OCI-LY7 (cell line): ENCODE results near the gene USPL1. TPM values are rescaled to one million over a fixed set of nuclear protein-coding genes. Genes with fewer than 3 reads are reported as not detected.

Experiments
- BruUV-seq: library from RNA; stranded (reverse); fragments of 400-500 nt; replicated peaks from 2 replicates; lab custom pipeline; 2021; lab: Mats Ljungman, UMichigan
- CTCF ChIA-PET: fragments of 300-600 bp; sonication (Branson Sonifier 250); formaldehyde crosslinking; loops from one replicate; lab custom pipeline; 2022; ENCODE audit warnings: antibody characterized with exemption; ENCODE audit not compliant: unreplicated experiment; lab: Charles Lee
- POLR2A ChIA-PET: fragments of 300-600 bp; sonication (Branson Sonifier 250); formaldehyde crosslinking; loops from one replicate; lab custom pipeline; 2022; ENCODE audit warnings: antibody characterized with exemption; lab: Charles Lee
- DNase-seq: peaks from one replicate; pipeline ENCODE4 v3.0.0-alpha.2; 2015; ENCODE audit warnings: low spot score
- H2AFZ ChIP-seq: fragments of 200-600 bp; sonication (generic), shearing (Covaris generic); 2 replicates; pipeline ENCODE4 v1.6.1; 2014; ENCODE audit warnings: mild to moderate bottlenecking, antibody characterized with exemption, low read length, moderate library complexity
- H3K27ac ChIP-seq: fragments of 200-600 bp; sonication (generic); 2 replicates; pipeline ENCODE4 v1.5.1; 2014; ENCODE audit warnings: mixed run types, low read depth, mild to moderate bottlenecking, moderate library complexity, low read length, inconsistent platforms; ENCODE audit not compliant: poor library complexity, severe bottlenecking
- H3K36me3 ChIP-seq: fragments of 200-600 bp; sonication (generic); 2 replicates; pipeline ENCODE4 v1.6.1; 2014; ENCODE audit warnings: mild to moderate bottlenecking, antibody characterized with exemption, low read length, moderate library complexity, mixed read lengths; ENCODE audit not compliant: insufficient read depth
- H3K4me1 ChIP-seq: fragments of 200-600 bp; sonication (generic); 2 replicates; pipeline ENCODE4 v1.5.1; 2014; ENCODE audit warnings: mild to moderate bottlenecking, low read length; ENCODE audit not compliant: insufficient read depth, poor library complexity, severe bottlenecking
- H3K4me2 ChIP-seq: fragments of 200-600 bp; sonication (generic); 2 replicates; pipeline ENCODE4 v1.6.1; 2014; ENCODE audit warnings: mild to moderate bottlenecking, low read length
- H3K4me3 ChIP-seq: fragments of 200-600 bp; sonication (generic); 2 replicates; pipeline ENCODE4 v1.5.1; 2014; ENCODE audit warnings: mild to moderate bottlenecking, low read depth, low read length; ENCODE audit not compliant: poor library complexity, severe bottlenecking
- H3K79me2 ChIP-seq: fragments of 200-600 bp; sonication (generic); 2 replicates; pipeline ENCODE4 v1.6.1; 2016; ENCODE audit warnings: low read depth, mild to moderate bottlenecking, low read length, moderate library complexity, mixed read lengths; ENCODE audit not compliant: insufficient read depth
- H3K9me2 ChIP-seq: fragments of 200-600 bp; sonication (generic); 2 replicates; pipeline ENCODE4 v1.6.1; 2016; ENCODE audit warnings: mild to moderate bottlenecking, low read length, mixed read lengths; ENCODE audit not compliant: insufficient read depth
- H3K9me3 ChIP-seq: fragments of 200-600 bp; sonication (generic); 2 replicates; pipeline ENCODE4 v1.6.1; 2014; ENCODE audit warnings: mild to moderate bottlenecking, mixed run types, low read length, mixed read lengths
- H4K20me1 ChIP-seq: fragments of 200-600 bp; sonication (generic); 2 replicates; pipeline ENCODE4 v1.6.1; 2014; ENCODE audit warnings: mild to moderate bottlenecking, antibody characterized with exemption, low read length, moderate library complexity, mixed read lengths; ENCODE audit not compliant: insufficient read depth
- CTCF ChIP-seq: fragments of 200-600 bp; sonication (generic); conservative IDR thresholded peaks from 2 replicates; pipeline ENCODE4 v1.5.1; 2014; ENCODE audit warnings: mild to moderate bottlenecking, antibody characterized with exemption, low read length, moderate library complexity, mixed read lengths
- EZH2phosphoT487 ChIP-seq: fragments of 200-600 bp; sonication (generic); IDR thresholded peaks from 2 replicates; pipeline ENCODE4 v1.6.1; 2018; ENCODE audit warnings: low read depth, borderline replicate concordance, mild to moderate bottlenecking, mixed run types, antibody characterized with exemption, low read length, moderate library complexity, mixed read lengths
- intact Hi-C: fragments of 100-400 bp; cut with micrococcal nuclease; formaldehyde crosslinking; loops from one replicate; pipeline ENCODE4 v1.10.0; 2022; ENCODE audit not compliant: unreplicated experiment
- total RNA-seq, 2 experiments: library from RNA; depleted of rRNA in 1 of 2; stranded (reverse); fragments of >200 nt in 1 of 2; shearing (Covaris generic) in 1 of 2; gene quantifications; 2 replicates each; pipeline ENCODE4 v1.2.3, GENCODE V29; 2014 to 2022

The USPL1 gene
- total RNA-seq, 2 experiments from 2014 or later: 19.2 to 21.9 TPM

DNA sequence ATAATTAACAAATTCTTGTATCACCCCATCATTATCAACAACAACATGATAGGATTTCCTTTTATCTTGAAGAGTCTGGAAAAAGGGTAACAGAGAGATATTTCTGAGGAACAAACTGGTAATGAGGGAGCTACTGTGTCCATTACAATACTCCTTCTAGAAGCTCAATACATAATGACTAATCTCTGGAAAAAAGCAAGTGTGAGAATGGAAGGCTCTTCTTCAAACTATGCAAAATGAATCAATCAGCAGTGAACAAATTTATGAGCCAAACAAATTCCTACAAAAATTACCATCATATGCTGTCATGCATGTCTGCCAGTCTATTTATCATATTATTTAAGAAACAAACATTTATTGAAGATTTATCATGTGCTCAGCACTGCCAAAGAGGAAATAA, 30.0 kb upstream of the USPL1 start:
- no peak for DNase-seq
- intact Hi-C loops: no loop called here
- Histone ChIP-seq H3K9me2 (no peaks in the 10 kb centered on the region), H3K4me2 (no peak overlapping the region), H3K4me1 (no peaks in the 10 kb centered on the region), H3K27ac (no peak overlapping the region), H3K36me3 (no peaks in the 10 kb centered on the region), H3K4me3 (no peak overlapping the region), H3K9me3 (no peaks in the 10 kb centered on the region), H4K20me1 (no peaks in the 10 kb centered on the region), H2AFZ (no peak overlapping the region), H3K79me2 (no peaks in the 10 kb centered on the region)
- ChIA-PET CTCF (no interaction called here), POLR2A (no interaction called here)
- BruUV-seq: no TSS peak
- TF ChIP-seq CTCF: no peak
- TF ChIP-seq EZH2phosphoT487: no peak

DNA sequence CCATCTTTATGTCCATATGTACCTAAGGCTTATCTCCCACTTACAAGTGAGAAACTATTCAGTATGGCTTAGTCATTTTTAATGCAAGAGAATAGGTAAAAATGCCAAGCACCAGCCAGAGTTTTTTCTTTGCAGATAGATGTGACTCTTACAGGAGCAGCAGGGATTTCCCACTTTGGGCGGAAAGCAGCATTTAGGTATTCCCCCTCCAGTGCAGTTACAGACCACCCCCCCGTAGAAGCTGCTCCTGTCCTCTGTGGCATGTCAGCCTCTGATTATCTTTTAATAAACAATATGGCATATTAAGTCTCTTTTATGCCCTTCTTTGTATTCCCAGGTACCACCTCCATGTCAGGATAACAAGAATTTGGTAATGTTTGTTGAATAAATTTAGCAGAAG, 24.7 kb upstream of the USPL1 start:
- ChIA-PET CTCF (no interaction called here), POLR2A (no interaction called here)
- H3K4me3 ChIP-seq: no peak overlapping the region
- TF ChIP-seq EZH2phosphoT487 (no peak), CTCF (no peak)
- DNase-seq: no peak
- H3K36me3 ChIP-seq: no peaks in the 10 kb centered on the region
- no peaks in the 10 kb centered on the region for H3K79me2 ChIP-seq
- H4K20me1 ChIP-seq: no peaks in the 10 kb centered on the region
- intact Hi-C loops: no loop called here
- no peaks in the 10 kb centered on the region for H3K9me2 ChIP-seq
- H3K27ac ChIP-seq: no peak overlapping the region
- no peak overlapping the region for H2AFZ ChIP-seq
- no peaks in the 10 kb centered on the region for H3K4me1 ChIP-seq
- BruUV-seq: no TSS peak
- H3K4me2 ChIP-seq: no peak overlapping the region
- H3K9me3 ChIP-seq: no peaks in the 10 kb centered on the region

DNA sequence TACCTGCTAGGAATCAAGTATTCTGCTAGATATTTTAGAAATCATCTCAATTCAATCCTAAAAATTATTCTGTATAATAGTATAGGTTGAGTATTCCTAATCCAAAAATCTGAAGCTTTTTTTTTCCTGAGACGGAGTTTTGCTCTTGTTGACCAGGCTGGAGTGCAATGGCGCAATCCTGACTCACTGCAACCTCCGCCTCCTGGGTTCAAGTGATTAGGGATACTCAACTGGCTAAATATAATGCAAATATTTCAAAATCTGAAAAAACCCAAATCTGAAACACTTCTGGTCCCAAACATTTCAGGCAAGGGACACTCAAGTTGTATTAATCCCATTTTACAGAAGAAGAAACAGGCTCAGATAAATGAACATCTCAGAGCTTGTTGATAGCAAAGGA, 17.2 kb upstream of the USPL1 start:
- Histone ChIP-seq H3K27ac (no peak overlapping the region), H3K9me2 (no peaks in the 10 kb centered on the region), H3K4me3 (no peak overlapping the region), H3K9me3 (no peaks in the 10 kb centered on the region), H3K4me1 (no peaks in the 10 kb centered on the region), H3K36me3 (no peaks in the 10 kb centered on the region), H4K20me1 (no peaks in the 10 kb centered on the region), H2AFZ (no peak overlapping the region), H3K79me2 (no peaks in the 10 kb centered on the region), H3K4me2 (no peak overlapping the region)
- TF ChIP-seq CTCF (no peak), EZH2phosphoT487 (no peak)
- BruUV-seq: no TSS peak
- ChIA-PET POLR2A (no interaction called here), CTCF (no interaction called here)
- intact Hi-C loops: no loop called here
- DNase-seq: no peak
